Ecto neural progenitor cell (in vitro differentiated cells): ENCODE results near the gene NHLH1.

ENCODE experiments used
- DNase-seq: peaks from one replicate; pipeline ENCODE4 v3.0.0-alpha.2; 2018; ENCODE audit warnings: low spot score

The NHLH1 gene

DNA sequence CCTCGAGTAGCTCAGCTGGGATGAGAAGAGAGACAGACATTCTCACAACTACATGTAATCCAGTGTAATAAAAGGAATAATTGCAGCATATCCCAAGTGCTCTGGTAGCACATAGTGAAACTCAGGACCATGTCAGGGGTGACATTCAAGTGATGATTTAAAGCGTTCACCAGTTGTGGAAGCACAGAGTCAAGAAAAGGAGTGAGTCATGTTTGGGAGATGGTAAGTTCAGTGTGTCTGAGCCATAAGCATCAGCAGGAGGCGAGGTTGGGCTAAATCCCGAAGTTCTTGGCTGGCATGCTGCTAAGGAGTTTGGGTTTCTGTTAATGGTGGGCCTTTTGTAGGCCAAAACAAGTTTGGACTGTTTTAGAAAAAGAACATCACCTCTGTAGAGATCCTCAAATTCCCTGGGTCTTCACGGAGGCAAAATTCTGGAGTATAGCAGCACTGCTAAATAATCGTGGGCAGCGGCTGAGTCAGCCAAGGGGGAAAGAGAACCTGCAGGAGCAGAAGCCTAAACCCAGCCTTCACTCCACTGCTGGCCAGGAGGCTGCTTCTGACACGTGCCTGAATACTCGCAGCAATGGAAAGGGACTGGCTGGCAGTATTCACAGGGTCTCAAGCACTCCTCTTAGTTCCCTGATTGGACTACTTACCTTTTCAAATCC, 7.2 kb upstream of the NHLH1 start:
- DNase-seq, result no peak

DNA sequence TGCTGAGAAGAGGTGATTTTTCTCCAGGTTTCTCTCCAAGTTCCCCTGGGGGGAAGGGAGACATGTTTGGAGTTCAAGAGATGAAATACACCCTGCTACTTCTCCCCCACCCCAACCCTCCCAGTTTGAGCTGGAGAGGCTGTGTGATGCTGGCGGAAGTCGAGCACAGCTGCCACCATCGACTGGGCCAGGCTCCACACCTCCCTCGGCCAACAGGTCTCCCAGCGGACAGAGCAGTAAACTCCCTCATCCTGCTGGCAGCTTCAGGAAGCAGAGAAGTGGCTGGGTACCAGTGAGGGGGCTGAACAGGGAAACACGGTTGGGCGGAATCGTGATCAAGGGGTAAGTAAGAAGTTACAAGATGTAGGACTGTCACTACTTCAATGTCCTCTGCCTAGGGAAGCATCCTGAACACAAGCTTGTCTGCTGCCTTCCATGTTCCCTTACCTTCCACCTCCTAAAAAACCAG, 6.6 kb upstream of the NHLH1 start:
- no peak for DNase-seq

DNA sequence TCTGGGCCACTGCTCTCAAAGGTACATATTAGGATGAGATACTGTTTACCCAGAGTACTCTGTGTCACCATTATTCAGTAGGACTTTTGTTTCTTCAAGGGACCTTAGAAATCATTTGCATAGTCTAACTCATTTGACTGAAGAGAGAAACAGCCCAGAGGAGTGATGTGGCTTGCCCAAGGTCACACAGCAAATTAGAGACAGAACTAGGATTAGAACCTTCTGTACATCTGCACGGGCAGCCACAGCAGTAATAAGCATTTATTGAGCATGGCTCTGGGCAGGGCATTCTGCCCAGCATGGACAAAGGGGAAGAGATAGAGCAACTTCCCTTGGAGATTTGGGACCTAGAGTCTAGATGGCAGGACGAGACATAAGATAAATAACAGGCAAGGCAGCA, 5.7 kb upstream of the NHLH1 start:
- no peak for DNase-seq

DNA sequence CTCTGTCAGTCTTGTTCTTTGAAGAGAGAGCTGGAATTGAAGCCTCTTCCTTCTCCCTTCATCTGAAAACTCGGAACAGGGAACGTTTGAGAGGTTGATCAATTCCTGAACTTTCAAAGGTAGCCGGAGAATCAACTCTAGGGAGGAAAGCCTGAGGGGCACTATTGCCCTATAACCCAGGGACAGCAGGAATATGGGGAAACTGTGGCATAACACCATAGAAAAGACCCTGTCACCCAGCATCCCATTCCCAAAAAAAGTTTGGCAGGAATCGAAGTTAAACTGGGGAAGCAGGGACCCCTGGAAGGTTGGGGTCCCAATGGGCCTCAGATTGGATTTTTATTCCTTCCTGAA, 5.1 kb upstream of the NHLH1 start:
- DNase-seq, result no peak

DNA sequence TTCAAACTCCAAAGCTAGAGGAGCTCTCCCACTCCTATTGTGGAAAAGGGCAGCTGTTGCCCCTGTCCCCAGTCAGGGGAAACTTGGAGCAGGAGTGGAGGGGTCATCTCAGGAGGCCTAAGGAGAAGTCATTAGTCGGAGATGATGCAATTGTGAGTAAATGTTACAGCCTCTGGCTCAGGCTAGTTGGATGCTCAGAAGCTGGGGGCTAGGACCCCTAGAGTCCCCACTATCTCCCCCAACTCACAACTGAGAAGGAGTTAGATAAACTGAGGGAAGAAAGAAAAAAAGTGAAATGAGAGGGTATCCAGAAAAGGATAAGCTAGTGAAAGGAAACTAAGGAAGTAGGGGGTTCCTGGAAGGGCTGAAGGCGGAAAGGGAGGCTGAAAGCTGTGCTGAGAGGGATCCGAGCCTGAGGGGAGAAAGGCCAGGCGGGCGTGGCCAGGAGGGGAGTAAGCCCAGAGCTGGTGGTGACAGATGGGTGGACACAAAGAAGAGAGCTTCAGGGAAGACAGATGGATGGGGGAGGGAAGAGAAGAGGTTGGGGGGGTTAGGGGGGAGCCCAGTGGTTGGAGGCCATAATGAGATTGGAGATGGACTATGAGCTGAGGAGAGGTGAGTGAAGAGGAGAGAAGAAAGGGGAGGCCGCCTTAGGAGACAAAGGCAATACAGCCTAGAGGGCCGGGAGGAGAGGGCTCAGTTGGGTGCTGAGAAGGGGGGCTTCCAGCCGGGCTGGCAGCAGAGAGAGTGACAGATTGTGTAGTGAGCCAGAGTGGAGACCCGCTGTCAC, 4.5 kb upstream of the NHLH1 start:
- DNase-seq, result peak; percentile 76

DNA sequence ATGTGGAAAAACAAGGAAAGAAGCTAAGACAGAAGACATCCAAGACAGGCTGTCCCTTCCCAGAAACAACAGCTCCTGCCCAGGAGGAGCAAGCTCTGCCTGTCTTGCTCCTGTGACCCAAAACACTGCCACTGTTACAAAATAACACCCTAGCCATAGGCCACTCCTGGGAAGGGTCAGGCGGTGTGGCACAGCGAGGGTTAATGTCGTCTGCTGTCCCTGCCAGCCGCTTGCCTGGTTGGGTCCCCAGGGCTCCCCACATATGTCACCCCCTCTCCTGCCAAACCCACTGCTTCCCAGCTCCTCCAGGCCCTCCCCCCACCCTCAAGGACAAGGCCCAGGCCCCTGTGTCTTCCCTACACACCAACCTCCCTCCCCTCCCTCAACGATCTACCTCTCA, 3.9 kb upstream of the NHLH1 start:
- no peak for DNase-seq

DNA sequence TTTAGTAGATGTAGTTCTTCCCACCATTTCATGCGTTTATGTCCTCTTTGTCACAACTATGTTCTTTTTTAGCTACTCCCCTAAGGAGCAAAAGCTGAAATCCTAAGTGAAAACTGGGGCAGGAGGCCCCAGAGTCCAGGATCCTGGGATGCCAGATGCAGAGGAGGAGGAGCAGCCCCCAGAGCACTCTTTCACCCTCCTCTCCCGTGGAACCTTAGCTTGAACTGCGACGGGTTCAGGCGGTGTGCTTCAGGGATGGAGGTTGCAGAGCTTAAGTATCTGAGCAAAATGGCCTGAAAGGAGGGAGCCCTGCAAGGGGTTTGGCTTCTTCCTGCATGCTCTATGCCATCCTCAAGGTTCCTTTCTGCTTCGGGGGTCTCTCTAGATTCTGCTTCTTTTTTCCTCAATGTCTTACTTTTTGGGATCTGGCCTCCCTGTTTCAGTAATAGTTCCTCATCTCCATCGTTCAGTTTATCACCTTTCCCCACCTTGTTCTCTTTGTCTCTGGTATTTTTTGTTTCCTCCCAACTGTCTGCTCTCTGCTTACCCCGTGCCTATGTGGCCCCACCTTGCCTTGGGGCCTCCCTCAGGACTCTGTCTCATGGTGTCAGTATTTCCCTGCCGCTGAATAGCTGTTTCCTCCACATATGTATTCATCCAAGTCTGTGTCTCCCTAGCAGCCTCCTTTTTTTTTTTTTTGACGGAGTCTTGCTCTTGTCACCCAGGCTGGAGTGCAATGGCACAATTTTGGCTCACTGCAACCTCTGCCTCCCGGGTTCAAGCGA, 2.7 kb upstream of the NHLH1 start:
- DNase-seq, result peak; percentile 32

DNA sequence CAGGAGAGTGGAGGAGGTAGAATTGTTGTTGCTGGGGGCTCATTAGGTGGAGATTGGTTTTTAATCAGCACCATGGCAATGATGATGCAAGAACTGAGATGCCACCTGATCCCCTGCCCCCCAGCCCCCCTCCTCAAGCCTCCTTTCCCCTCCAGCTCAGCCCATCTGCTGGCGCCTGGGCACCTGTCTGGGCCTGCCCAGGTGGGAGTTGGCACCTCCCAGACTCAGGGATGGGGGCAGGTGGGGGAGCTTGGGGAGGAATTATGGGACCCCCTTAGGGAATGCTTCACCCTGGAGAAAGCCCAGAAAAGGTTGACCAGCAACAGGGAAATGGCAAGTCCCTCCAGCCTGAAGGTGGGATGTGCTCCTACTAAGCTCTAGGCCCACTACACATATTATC, 1.5 kb upstream of the NHLH1 start:
- peak; percentile 22 for DNase-seq

DNA sequence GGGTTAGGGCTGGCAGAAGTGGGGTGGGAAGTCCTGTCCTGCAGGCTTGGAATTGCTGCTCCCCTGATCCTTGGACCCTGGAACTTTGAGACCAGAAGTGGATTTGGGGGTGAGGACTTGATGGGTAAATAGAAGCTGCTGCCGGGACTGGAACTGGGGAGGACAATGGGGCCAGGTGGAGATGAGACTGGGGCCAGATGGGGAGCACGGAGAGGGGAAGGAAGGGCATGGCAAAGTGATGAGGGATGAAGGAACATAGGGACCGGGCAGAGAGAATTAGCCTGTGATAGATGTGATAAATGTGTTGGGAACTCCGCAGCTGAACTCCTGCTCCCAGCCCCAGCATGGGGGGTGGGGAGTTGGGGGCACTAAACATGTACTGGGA, 637 bp downstream of the NHLH1 start:
- DNase-seq, result peak; percentile 35

DNA sequence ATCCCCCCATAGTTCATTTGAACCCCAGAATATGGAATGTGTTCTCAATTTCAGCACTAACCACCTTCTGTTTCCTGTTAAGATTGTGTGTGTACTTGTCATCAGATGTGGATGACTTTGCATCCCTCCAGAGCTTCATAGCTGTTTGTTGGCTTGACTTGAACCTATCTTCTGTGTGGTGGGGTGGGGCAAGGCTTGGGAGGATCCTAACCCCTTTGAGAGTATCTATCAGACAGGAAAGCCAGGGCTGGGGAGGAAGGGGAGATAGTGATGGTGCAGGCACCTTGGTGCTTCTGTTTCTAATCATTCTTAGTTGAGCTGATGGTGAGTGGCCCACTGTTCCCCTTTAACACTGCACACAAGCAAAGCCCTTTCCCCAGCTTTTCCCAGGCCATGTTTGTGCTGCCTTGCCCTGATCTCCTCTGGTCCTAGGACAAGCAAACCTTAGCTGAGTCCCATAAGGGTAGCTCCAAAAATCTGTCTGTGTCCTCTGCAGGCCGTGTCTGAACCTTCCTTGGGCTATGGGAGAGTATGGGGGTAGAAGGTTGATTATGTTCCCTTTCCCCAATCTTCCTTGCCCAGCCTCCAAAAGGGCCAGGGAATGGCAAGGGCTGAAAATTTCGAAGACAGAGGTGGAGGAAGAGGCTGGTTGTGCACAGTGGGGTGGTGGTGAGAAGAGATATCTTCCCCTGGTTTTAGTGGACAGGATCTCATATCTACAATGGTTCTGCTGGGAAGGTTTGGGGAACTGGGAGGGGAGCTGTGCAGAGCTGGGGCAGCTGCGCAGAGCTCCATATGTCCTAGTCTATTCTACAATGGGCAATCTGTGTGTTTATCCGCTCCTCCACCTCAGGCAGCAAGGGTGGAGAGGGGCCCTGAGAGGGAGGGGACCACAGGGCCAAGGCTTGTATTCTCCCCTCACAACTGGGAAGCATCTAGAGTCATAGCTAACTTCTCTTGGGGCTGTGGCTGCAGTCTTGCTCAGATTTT, 1.4 kb downstream of the NHLH1 start:
- peak; percentile 35 for DNase-seq

DNA sequence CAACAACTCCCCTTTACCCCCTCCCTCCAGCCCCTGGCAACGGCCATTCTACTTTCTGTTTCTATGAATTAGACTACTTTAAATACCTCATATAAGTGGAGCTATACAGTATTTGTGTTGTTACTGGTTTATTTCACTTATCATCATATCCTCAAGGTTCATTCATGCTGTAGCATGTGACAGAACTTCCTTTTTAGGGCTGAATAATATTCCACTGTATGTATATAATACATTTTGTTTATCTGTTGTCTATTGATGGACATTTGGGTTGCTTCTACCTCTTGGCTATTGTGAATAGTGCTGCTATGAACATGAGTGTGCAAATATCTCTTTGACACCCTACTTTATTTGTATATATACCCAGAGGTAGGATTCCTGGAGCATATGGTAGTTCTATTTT, 2.2 kb downstream of the NHLH1 start:
- no peak for DNase-seq

DNA sequence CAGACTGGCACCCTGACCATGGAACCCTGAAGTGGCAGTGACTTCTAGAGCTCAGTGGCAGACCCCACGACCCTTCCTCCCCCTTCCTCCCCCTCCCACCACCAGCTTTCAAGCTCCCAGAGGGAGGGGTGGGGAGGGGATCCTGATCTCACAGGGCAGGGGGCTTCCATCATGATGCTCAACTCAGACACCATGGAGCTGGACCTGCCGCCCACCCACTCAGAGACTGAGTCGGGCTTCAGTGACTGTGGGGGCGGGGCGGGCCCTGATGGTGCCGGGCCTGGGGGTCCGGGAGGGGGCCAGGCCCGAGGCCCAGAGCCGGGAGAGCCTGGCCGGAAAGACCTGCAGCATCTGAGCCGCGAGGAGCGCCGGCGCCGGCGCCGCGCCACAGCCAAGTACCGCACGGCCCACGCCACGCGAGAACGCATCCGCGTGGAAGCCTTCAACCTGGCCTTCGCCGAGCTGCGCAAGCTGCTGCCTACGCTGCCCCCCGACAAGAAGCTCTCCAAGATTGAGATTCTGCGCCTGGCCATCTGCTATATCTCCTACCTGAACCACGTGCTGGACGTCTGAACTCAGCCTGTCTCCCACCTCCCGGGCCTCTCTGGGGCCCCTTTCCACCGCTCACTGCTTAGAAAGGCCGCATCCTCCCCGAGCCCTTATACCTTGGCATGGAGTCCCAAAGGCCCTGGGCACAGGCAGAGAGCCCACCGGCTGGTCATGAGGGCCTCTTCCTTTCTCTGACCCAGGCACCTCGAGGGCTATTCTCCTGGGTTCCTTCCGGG, 3.9 kb downstream of the NHLH1 start:
- DNase-seq, result peak; percentile 38

DNA sequence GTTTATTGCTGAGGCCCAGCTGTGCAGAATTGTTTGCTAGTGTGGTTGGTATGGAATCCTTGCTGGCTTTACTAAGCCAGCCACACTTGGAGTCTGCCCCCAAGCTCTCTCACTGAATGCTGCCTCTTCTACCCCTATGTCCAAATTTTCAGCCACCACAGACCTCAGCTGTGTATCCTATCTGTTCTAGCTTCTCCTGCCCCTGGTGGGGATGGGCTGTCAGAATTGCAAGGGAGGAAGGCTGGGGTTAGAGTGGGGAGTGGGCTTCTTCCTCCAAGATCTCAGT, 4.4 kb downstream of the NHLH1 start:
- DNase-seq, result peak; percentile 39

DNA sequence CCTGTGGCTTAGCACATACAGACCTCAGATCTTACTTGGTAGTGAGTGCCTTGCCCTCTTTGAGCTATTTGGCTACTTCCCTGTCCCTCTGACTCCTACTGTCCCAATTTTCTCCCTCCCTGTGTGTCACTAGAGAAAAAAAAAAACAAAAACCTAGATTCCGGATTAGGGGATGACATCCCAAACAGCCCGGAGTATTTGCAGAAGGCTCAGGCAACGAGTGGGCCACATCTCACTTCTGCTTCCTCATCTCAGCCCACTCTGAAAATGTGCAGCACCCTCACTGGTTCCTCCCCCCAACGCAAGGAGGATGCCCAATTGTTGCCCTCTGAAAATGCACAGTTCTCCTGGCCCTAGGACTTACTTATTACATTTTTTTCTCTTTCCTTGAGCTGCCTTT, 4.9 kb downstream of the NHLH1 start:
- peak; percentile 11 for DNase-seq

DNA sequence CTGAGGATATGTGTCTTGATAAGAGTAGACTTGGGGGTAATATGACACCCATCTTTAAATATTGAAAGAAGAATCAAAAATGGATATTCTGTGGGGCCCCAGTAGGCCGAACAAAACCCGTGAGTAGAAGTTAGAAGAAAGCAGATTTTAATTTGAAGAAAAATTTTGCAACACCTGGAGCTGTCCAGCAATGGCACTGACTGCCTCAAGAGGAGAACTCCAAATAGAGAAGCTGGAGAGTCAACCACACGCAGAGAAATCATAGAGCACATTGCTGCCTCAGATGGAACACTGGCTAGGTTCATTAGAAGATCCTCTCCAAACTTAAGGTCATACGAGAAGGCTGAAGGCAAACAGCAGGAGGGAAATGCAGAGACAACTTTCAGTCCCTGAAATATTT, 6.8 kb downstream of the NHLH1 start:
- DNase-seq, result peak; percentile 18

DNA sequence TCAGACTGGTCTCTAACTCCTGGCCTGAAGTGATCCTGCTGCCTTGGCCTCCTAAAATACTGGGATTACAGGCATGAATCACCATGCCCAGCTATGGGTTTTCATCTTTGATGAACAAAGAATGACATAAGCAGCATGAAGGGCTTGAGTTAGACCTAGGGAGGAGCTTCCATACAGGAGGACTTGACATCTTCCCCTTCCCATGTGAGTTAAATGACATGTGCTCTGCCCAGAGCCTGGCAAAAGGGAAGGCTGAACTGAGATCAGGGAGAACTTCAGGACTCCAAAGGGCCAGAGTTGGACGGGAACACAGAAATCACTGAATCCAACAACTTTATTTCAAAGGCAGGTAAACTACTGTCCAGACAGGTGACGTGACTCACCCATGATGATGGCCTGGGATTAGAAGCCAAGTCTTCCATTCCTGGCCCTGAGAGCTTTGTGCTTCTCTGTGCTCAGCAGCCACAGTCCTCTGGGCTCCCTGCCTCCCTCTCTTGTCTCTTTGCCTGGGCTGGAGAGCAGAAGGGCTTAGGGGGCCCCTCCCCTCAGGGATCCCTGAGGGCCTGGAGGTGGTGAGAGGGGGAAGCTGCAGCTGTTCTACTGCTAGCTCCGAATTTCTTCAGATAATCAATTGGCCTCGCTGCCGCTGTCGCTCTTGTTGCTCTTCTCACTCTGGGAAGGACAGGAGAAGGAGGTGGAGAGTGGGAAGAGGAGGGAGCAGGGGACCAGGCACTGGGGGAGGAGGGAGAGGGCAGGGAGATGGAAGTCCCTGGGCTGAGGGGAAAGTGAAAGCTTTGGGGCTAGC, 7.6 kb downstream of the NHLH1 start:
- peak; percentile 85 for DNase-seq

DNA sequence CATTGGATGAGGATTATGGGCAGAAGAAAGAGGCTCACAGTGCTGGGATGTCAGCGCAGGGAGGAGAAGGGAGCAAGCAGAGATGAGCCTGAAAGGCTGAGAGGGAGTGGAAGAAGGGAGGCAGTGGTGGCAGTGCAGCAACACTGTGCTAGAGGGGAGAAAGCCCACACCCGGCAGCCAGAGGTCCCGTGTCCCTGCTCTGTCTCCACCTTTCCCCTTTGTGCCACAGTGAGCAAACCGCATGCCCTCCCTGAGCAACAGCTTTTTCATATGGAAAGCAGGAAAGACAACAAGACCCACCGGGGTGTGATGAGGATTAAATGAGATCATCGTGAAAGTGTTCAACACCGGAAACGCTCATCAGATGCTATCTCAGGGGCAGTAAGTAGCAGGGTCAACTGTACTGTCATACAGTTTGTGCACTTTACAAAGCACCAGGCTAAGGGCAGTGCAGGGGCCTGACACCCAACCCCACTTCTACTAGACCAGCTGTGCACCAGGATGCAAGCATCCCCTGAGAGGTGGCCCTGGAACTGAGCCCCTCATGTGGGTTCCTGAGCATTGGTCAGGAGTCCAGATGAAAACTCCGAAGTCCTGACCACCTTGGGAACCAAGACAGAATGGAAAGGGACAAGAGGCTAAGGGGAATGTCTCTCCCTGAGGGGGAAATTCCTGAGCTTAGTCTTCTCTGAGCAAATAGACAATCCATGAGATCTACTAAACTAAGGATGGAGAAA, 9.1 kb downstream of the NHLH1 start:
- DNase-seq, result peak; percentile 69

DNA sequence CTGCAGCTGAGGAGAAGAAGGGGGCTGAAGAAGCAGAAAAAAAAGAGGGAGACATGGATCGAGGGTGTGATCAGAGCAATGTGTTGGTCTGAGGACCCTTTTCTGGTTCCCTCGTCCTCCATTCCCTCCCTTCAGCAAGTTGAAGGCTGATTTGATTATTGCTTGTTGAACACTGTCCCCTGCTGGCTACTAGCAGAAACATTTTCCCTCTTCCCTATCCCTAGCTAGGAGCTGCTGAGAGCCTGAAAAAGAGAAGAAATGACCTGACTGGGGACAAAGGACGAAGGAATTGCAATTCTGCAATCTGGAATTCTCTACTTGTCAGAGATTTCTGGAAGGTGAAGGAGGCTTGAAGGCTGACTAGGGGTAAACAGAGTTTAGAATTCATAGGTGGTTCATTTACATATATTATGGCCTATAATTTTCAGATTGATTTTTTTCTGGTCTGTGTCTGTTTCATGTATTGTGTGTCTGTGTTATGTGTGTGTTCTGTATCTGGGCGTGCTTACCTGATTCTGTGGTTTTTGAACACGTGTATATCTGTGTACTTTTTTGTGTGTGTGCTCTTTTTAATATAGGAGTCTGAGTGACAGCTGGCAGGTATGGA, 9.8 kb downstream of the NHLH1 start:
- DNase-seq, result no peak

DNA sequence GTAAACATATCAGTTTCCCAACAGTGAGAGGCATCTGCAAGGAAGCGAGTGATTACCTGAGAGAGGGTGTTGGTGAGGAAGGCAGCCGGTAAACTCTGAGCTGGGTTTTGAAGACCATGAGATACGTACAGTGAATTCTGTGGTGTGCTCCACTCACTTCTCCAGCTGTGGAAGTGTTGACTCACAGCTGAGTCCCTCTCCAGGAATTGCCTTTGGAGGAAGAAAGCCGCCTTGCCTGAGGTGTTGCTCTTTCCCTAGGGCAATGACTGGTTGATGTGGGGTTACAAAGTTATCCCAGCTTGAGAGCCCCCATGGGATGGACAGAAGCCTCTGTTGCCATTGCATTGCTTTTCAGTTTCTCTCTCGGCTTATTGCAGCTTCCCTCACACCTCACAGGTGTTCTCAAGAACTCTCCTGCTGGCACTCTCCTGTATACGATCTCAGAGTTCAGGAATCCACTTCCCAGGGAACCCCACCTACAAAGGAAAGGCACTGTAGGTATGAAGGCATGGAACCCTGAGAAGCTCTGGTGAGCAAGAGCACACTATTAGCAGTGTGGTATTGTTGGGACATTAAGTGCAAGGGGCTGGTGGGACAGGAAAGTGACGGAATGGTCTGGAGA, 10.8 kb downstream of the NHLH1 start:
- DNase-seq, result peak; percentile 44
